Stimulated activated CD4-positive, alpha-beta T cell treated with anti-CD3 and anti-CD28 coated beads, Interleukin-1b, Interleukin-23, amount 100 ng/mL, for 4 hours (primary cell): ENCODE data around the gene PDE8B.

Experiments used
- DNase-seq, 2 donors: peaks; one replicate each; pipeline ENCODE4 v3.0.0-alpha.2; 2020; ENCODE audit warnings: low read depth in 2 of 2

PDE8B gene

DNA sequence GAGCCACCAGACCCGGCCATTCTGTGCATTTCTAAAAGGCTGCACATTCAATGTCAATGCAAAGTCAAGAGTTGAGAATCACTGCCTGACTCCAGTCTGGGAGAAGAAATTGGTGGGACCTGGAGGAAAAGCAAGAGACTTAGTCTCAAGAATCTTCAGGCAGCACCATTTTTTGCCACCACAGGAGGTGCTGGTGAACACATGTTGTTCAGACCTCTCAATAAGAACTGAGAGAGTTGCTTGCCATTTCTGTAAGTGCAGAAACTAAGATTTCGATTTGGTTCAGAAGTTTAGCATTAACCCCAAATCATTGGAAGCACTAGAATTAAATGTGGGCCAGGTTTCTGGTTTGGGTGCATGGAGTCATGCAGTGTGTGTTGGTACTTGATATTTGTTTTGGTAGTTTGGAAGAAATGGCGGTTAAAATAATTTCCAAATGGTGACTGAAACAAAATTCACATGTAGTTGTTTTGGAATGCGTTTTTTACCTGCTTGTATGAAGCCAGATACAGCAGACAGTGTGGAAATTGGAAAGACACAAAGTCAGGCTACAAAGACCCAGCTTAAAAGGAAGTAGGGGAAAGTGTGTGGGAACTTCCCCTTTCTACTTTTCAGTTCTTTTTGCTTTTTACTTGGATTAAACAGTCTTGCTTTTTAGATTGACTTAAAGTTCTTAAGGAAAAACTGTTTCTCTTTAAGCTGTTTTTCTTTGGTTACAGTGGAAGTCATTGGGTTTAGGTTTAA, 20.4 kb downstream of the PDE8B start:
- no peak for DNase-seq

DNA sequence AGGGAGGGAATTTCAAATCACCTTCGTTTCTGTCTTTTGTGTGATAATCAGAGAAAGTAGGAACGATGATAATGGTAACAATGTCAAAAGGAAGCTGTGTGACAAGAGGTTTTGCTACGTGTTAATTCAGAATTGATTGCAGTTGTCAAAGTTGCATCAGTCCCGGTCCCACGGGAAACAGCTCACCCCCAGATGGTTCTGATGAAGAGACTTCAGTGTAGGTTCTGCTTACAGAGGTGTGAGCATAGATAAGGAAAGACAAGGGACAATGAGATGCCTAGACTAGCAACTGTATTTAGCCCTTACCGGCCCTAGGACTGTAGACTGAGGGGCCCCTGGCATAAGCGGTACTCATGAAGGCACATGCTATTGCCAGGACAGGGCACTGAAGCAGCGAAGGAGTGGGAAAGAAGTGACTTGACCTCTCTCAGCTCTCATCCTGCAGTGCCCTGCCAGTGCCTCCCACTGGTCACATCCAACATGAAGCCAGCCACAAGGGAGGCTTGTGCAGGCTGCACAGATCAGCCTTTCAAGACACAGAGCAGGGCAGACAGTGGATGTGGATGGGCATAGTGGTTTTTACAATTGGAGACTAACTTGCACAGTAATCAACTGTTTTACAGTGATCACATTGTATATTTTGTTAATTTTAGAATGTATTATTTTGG, 21.1 kb downstream of the PDE8B start:
- DNase-seq, result no peak

DNA sequence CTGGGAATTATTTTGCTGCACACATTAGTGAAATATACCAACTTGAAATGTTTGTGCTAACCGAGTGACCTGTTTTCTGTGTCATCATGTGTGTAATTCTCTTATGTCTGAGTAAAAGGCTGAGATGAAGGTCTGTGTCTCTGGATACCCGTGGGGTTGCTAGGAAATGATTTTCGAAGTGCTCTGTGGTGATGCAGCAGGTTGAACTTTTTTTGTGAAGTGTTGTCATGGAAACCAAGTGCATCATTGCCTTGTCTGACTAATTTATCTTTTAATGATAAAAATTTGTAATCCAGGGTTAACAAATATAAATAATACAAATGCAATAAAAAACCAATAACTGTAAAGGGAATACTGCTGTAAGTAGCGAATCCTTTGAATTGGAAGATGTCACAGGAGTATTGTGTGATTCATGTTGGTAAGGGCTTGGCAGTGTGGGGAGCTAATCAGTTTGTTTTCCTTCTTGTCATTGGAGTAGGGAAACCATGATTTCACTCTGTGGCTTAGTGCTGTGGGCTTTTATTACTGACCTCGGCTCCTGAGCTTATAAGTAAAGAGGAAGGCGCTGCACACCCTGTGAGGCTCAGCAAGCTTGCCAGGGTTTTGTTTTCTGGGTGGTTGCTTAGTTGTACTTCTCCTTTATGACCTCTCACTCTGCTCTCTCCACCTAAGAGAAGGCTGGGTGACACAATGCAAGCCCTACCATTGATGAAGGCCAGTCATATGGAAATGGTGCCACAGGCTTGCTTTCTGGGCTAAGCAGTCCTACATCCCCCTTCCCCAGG, 22.3 kb downstream of the PDE8B start:
- DNase-seq, result no peak

DNA sequence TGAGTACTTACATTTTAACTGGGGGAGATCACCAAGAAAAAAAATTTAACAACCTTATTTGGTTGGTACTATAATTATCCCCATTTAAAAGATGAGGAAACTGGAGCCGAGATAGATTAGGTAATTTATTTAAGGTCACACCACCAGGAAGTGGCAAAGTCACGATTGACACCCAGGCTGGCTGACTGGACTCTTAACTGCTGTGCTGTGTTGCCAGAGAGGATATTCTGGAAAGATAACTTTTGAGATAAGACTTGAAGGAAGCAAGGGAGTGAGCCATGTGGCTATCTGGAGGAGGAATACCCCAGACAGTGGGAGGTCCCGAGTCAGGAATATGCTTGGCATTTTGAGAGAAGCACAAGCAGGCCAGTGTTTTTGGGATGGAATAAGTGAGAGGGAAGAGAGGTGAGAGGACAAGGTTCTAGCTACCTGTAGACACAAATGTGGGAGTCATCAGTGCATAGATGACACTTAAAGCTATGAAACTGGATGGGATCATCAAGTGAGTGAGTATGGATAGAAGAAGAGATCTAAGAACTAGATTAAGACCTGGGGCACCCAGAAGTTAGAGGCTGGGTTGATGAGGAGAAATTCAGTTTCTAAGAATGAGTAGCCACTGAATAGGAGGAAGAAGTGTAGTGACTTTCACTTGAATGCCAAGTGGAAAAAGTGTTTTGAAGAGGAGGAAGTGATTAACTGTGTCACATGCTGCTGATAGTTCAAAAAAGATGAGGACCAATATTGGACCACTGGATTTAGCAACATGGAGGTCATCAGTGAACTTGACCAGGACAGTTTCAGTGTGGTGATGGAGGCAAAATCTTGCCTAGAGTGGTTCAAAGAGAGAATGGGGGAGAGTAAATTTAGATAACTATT, 25.6 kb downstream of the PDE8B start:
- DNase-seq, result no peak

DNA sequence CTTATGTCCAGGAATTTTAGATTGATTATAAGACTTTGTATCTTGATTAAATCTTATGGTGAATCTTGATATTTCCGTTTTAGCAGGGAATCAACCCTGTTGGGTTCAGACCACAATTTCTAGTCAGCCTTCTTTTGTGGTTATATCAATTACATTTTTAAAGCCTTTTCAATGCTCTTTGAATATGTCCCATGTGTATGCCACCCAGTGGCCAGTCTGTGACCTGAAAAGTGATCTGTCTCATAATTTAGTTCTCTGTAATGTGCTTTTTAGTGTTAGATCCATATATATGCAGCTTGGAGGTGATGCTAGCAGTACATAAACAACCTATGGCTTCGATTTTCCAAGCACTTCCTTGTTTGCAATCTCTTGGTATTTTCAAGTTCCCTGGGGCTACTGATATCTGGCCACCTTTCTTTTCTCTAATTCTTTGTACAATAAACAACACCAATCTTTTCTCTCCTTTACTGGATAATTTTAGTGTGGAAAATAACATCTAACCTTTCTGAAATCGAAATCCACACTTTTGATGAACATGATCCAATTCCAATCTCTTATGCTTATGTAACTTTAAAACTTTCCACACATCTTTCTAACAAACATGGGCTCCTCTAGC, 28.8 kb downstream of the PDE8B start:
- DNase-seq, result no peak

DNA sequence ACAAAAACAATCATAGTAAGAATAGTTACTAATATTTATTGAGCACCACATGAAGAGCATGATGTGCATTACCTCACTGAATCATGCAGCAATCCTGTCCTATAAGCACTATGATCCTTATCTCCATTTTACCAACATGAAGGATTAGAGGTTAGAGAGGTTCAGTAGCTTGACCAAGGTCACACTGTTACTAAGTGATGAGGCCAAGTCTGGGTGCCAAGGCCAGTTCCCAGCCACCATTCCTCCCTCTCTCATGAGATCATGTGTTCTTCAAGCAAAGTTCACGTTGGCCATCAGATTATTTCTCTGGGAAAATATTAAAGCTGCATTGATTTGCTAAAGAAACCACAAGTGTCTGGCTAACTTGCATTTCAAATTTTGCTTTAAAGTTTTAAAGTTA, 31.0 kb downstream of the PDE8B start:
- DNase-seq, result no peak

DNA sequence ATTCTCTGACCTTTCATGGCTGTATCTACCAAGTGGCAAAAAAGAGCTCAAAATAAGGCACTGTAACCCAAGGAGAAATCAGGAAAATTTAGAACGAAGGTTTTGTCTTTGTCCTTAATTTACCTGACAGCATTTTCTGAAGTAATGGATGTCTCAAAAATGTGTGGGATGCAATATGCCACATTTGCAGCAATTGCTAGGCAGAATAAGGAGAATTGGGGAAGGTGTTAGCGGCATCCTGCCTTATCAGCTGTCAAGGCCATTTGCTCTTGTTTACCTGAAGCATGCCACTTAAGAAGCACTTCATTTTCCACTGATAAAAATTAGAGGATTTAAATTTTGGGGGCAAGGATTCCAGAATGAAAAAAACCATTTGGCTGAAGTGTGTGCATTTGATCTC, 39.0 kb downstream of the PDE8B start:
- DNase-seq, result no peak

DNA sequence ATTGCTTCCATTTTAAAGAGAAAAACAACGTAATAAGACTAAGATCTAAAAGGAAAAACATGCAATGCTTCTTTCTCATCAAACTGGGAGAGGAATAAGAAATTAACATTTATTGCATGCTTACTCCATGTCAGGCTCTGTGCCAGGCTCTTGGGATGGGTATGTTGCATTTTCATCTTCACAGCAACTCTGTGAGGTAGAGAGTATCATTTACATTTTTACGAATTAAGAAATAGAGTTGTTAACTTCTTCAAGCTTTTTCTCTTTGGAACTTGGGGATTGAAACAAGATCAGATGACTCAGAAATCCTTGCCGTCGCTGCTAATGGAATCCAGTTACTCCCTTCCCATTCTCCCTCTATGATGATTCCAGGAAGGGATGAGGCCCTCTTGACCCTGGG, 39.5 kb downstream of the PDE8B start:
- DNase-seq, result no peak

DNA sequence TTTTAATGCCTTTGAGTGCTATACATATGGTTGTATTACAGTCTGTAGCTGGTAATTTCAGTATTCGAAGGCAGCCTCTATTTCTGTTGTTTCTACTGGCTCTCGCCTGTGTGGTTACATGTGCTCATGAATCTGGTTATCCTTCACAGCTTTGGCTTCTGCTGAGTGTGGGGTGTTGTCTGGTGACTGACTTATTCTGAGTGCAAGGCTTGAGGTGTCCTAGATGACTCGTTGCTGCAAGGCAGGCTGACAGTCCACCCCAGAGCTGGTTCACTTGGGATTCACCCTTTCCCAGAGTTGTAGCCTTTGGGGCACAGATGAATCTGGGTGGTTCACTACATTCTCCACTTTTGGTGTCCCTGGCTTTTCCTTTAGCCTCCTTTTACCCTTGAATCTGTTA, 41.4 kb downstream of the PDE8B start:
- DNase-seq, result no peak

DNA sequence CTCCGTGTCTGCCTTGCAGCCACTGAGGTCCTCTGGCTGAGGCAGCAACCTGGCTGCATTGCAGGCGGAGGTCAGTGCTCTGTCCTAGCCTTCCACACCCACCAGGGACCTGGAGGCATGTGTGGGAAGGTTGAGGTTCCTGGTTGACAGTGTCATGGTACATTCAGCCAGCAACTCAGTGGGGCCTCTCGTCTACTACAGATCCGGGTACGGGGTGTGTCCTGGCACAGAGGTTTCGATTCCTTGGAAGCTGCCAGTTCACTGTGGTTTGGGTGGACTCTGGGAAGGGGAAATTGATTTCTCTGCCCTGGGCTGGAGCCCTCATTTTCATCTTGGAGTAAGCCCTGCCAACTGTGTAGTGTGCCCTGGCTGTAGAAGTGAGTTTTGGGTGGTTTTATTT, 45.1 kb downstream of the PDE8B start:
- no peak for DNase-seq

DNA sequence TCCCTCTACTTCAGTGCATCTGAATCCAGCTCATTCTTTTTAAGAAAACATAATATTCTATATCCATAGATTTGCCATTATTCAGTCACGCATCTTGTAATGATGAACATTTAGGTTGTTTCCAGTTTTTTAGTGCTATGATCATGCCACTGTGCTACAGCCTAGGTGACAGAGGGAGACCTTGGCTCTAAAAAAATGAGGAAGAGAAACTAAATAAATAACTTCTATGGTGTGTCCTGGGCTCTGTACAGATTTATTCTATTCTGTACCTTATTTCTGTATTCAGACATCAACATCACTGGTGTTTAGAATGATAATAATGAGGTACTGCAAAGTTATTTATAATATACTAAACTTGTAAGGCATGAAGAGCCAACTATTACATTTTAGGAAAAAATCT, 45.9 kb downstream of the PDE8B start:
- no peak for DNase-seq

DNA sequence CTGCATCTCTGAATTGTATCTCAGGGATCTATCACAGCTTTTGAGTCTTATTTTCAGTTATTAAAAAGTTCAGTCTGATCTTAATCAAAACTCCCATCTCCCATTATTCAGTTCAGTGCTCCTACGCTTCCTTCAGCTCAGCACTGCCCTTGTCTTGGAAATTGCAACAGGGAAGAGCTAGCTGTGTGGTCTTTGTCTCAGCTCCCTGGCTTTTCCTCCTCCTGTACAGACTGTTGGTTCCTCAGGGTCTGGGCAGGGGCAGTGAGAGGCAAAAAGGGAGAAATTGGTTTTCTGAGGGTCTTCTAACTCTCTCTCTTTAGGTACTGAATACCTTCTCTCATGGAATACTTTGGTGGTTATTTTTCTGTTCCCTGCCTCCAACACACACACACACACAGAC, 48.2 kb downstream of the PDE8B start:
- no peak for DNase-seq

DNA sequence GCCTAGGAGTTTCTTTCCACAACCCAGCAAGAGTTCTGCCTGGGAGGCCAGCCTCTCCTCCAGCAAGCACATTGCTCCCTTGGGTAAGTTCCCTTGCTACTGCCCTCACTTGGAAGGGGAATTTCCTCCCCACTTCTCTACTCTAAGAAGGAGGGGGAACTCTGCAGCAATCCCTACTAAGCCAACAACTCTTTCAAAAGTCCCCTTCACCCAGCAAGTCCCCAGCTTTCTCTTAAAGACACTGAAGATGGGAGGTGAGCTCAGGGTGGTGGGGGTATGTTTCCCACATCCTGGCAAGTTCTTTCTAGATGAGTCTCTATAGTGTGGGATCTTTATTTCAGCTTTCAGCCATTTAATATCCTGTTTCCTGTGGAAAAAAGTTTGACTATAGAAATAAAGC, 49.0 kb downstream of the PDE8B start:
- no peak for DNase-seq

DNA sequence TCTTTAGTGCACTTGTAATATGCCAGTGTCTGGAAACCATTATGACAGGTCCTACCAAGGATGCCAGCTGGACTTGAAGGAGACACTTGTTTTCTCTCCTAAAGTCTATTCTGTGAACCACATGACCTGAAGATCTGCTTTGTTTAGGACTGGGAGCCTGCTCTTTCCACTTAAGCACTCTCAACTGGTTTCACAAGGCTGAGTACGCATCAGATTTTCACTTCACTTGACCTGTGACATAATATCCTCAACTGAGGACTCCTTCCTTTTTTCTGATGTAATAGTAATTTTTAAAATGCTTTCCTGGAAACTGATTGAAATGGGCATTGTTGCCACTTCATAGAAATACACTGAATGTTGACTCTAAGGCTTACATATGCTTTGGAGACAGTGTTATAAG, 52.2 kb downstream of the PDE8B start:
- DNase-seq, result no peak

DNA sequence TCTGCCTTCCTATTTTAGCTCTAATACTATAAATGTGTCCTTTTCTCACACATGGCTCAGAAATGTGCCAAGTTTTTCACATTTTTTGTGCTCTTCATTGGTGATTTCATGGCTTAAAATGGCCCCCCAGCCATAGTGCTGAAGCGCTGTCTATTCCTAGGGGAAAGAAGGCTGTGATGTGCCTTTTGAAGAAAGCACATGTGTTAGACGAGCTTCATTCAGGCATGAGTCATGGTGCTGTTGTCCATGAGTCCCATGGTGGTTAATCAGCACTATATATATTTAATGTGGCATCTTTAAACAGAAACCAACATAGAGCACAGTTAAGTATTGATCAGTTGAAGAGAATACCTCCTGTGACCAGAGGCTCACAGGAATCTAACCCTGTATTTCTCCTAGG, 55.8 kb downstream of the PDE8B start:
- DNase-seq, result no peak

DNA sequence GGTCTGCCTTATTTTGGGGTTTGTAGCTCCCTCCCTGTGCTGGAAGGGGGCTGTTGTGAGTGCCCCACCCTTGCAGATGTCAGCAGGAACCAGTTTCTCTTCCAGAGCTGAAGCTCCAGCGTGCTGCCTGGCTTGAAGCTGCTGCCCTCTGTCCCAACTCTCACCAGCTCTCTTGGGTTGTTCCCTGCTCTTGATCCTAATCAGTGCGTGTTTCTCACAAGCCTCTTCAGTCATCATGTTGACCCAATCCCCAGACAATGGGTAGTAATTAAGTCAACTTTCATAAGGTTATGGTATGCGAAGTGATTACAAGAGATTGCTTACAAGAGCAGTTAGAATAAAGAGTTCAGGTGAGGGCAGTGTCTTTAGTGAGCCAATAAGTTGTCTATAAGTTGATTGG, 57.0 kb downstream of the PDE8B start:
- DNase-seq, result no peak

DNA sequence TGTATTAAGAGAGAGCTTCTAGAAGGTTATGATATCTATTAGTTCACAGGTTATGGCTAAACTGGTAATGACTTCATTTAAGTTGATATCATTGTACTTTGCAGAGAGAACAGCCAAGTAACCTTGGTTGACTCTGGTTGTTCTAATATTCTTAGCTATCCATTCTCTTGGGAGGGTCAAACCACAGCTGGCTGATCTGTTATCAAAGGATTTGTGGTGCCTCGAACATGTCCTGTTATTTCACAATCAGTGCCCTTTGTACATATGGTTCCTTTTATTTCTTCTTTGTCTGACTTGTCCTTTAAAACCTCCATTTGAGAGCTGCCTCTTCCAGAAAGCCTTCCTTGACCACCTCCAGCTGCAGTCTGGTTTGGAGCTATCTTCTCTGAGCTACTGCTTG, 61.7 kb downstream of the PDE8B start:
- no peak for DNase-seq

DNA sequence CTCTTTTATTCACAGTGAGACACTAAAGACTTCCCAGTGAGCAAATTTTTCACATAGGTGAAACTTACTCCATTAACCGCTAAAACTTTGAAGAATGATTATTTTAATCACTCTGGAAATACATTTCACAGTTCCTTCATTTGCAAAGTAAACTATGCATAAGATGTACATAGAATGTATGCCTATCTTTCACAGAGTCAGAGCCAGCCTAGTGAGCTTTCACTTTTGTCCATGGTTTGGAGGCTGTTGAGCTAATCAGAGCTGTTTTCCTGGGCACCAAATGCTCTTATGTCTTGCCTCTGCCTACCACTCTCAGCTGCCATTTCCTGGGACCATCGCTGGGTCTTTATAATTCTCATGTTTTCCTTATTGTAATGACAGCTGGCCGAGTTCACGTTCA, 67.3 kb downstream of the PDE8B start:
- no peak for DNase-seq

DNA sequence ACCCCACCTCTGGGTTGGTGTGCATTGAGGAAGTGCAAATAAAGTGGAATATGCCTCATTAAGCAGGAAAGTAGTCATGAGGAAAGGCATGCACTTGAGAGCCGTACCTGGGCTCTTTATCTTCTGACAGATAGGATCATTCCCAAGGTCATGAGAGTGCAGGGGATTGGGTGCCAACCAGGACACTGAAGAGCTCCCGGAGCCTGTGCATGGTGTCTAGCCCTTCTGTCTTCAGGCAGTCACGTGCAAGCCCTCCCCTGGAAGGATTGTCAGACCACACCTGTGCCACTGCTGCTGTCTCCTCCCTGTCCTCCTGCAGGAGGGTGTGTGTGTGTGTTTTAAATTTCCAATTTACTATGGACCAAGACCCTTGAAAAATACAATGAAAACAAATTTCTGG, 69.6 kb downstream of the PDE8B start:
- DNase-seq, result no peak

DNA sequence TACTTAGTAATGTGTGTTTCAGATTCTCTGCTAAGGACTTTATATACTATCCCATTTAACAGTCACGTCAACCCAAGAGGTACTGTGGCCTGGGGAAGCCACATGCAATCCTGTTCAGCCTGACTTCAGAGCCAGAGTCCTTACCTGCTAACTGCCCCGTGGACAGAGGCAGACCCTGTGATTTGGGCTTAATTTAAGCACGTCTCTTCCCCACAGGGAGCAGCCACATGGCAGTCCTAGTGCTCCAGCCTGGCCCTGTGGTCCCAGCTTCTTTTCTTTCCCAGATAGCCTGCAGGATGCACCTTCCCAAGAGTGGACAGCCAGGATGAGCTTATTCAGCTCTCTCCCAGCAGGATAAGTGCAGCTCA, 71.5 kb downstream of the PDE8B start:
- DNase-seq, result no peak

DNA sequence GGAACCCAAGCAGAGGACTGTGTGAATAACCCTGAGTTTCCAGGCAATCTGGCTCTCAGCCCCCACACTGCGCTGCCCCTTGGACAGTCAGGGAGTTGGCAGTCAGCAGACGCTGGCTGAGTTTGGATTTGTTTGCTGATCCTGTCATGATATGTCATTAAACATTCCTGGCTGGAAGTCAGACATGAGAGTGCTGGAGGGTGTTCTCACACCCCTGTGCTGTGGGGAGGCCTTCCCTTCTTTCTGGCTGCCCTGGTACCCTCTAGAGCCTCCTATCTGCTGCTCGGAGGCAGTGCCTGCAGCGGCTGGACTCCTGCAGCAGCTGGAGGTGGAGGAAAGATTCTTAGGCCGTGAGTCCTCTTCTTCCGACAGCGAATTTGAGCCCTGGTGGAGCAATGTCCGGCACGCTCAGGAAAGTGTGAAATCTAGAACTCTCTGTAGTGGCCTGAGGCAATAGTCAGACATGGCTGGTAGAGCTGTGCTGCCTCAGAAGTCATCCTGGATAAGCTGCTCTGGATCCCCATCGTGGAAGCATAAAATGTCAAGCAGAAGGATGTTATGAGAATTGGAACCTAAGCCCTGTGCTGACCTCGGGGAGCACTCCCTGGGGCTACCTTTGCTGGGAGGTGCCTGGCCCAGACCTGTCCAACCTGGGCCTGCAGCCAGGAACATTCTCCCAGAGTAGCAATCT, 72.0 kb downstream of the PDE8B start:
- no peak for DNase-seq
